NCI-H2227 treated with DMSO at 0.1 percent for 48 hours (cell line): ENCODE measurements around the gene TMEM191C.
"Not testable (repeated sequence)": the region's sequence is repeated elsewhere in the genome, so short reads cannot be mapped to it uniquely, and the experiment has no call there.

Experiments
- DNase-seq: peaks from one replicate; lab custom pipeline; 2025; lab: John Stamatoyannopoulos, UW

The TMEM191C gene

GRCh38 chr22:21467337-21468193 is at the start of gene TMEM191C:
TSS of gene TMEM191C (plus strand) at chr22:21467387. CDS start at chr22:21467460, 73 bp downstream.
- not testable (repeated sequence) for DNase-seq

GRCh38 chr22:21417853-21418252 is 49.3 kb upstream of the TMEM191C start:
- not testable (repeated sequence) for DNase-seq

- not testable (repeated sequence) for DNase-seq
These were observed 48.1 kb upstream of the TMEM191C start for GRCh38 chr22:21418974-21419638.

GRCh38 chr22:21420180-21420763 is 46.9 kb upstream of the TMEM191C start:
- not testable (repeated sequence) for DNase-seq

GRCh38 chr22:21424084-21424709 is 43.0 kb upstream of the TMEM191C start:
- not testable (repeated sequence) for DNase-seq

- not testable (repeated sequence) for DNase-seq
These were observed 32.6 kb upstream of the TMEM191C start for GRCh38 chr22:21434378-21435233.

GRCh38 chr22:21435998-21436810 is 31.0 kb upstream of the TMEM191C start:
- not testable (repeated sequence) for DNase-seq

GRCh38 chr22:21438013-21438412 is 29.2 kb upstream of the TMEM191C start:
- not testable (repeated sequence) for DNase-seq

- not testable (repeated sequence) for DNase-seq
These were observed 27.1 kb upstream of the TMEM191C start for GRCh38 chr22:21440018-21440636.

- not testable (repeated sequence) for DNase-seq
These were observed 26.5 kb upstream of the TMEM191C start for GRCh38 chr22:21440676-21441075.

GRCh38 chr22:21441170-21441569 is 26.0 kb upstream of the TMEM191C start:
- not testable (repeated sequence) for DNase-seq

- not testable (repeated sequence) for DNase-seq
These were observed 25.1 kb upstream of the TMEM191C start for GRCh38 chr22:21442123-21442522.

- not testable (repeated sequence) for DNase-seq
These were observed 24.5 kb upstream of the TMEM191C start for GRCh38 chr22:21442646-21443045.

GRCh38 chr22:21443057-21443734 is 24.0 kb upstream of the TMEM191C start:
- DNase-seq, result no peak

GRCh38 chr22:21443735-21444421 is 23.3 kb upstream of the TMEM191C start:
- no peak for DNase-seq

GRCh38 chr22:21444701-21445436 is 22.3 kb upstream of the TMEM191C start:
- no peak for DNase-seq

GRCh38 chr22:21445437-21446127 is 21.6 kb upstream of the TMEM191C start:
- no peak for DNase-seq
